Liver (tissue), 5 donors: ENCODE measurements around the gene LMBRD2. TPM values are rescaled to one million over a fixed set of nuclear protein-coding genes. Genes with fewer than 3 reads are reported as not detected.

Experiments used
- polyA plus RNA-seq, 2 donors: library from polyadenylated mRNA; stranded (reverse) in 1 of 2; unstranded in 1 of 2; fragments of 200-250 nt in 1 of 2; fragments of >200 nt in 1 of 2; fragmentation: Nextera tagmentation in 1 of 2; extraction: Ambion mirVana in 1 of 2; gene quantifications; one replicate each; pipeline versions ENCODE4 v1.2.1 to v1.2.3, GENCODE V29; 2013 to 2015
- small RNA-seq: library from RNA; depleted of rRNA; stranded (forward); fragments of <200 nt; gene quantifications from one replicate; pipeline ENCODE3, GENCODE V24; 2014
- total RNA-seq, 2 donors: library from RNA; depleted of rRNA; stranded (reverse); fragments of >200 nt; gene quantifications; one replicate each; pipeline ENCODE4 v1.2.3, GENCODE V29; 2014
- donor health status: healthy.
- donor health status: healthy.
- donor health status: healthy.

The LMBRD2 gene
- total and polyA plus RNA-seq, 4 donors: 3.8 to 20.5 (median 9.2) TPM

Small RNA genes lying within 50 kb of the gene (small RNA-seq; reads per million reads assigned to genes)
- gene AC016612.1 (not detected), gene MIR580 (0.42 reads per million, percentile 47 among the genes with 10 or more reads in this experiment), gene RNU6-1305P (not detected)

Other genes starting within 250 kb of the LMBRD2 start
- gene CAPSL, start 213.3 kb downstream of the LMBRD2 start, total RNA-seq: under 1 TPM in 1 of 2 donors, not detected in 1; 0.37 TPM
- gene CAPSL, start 213.3 kb downstream of the LMBRD2 start, polyA plus RNA-seq: not detected
- 10 to 100 TPM in 1 of 2 donors, under 1 TPM in 1; 0.28 to 60.6 TPM for gene UGT3A1, start 160.5 kb downstream of the LMBRD2 start, total RNA-seq
- gene UGT3A1, start 160.5 kb downstream of the LMBRD2 start, polyA plus RNA-seq: 10 to 100 TPM; 20.6 to 21.3 TPM
- under 1 TPM; 0.14 to 0.17 TPM for gene UGT3A2, start 85.0 kb downstream of the LMBRD2 start, total RNA-seq
- gene UGT3A2, start 85.0 kb downstream of the LMBRD2 start, polyA plus RNA-seq: under 1 TPM; 0.18 to 0.65 TPM
- gene SKP2, start 224 bp upstream of the LMBRD2 start, total RNA-seq: 10 to 100 TPM; 25.4 to 28.2 TPM
- 1 to 10 TPM; 4.6 to 5.4 TPM for gene SKP2, start 224 bp upstream of the LMBRD2 start, polyA plus RNA-seq
- 100 to 1,000 TPM; 101 to 178 TPM for gene NADK2, start 90.0 kb upstream of the LMBRD2 start, total RNA-seq
- gene NADK2, start 90.0 kb upstream of the LMBRD2 start, polyA plus RNA-seq: 10 to 100 TPM; 73.6 to 74.6 TPM
- gene RANBP3L, start 150.0 kb upstream of the LMBRD2 start, total RNA-seq: 1 to 10 TPM in 1 of 2 donors, under 1 TPM in 1; 0.33 to 9.2 TPM
- gene RANBP3L, start 150.0 kb upstream of the LMBRD2 start, polyA plus RNA-seq: 1 to 10 TPM in 1 of 2 donors, under 1 TPM in 1; 0.42 to 3.7 TPM